Stimulated activated naive CD8-positive, alpha-beta T cell treated with anti-CD3 and anti-CD28 coated beads, Interleukin-15, amount 100 ng/mL, for 72 hours (primary cell): ENCODE results near the gene ANKRD40CL.

Experiments used
- ATAC-seq: fragments of 150-1000 bp; cut with Tn5 transposase; 2 replicates; pipeline ENCODE4 v1.10.0; 2021; ENCODE audit warnings: mild to moderate bottlenecking, moderate library complexity
- DNase-seq, 2 donors: peaks; one replicate each; pipeline ENCODE4 v3.0.0; 2021 to 2022
- H3K27ac Mint-ChIP-seq, 2 donors: one replicate each; pipeline ENCODE4 v1.8.0; 2022; ENCODE audit warnings: mild to moderate bottlenecking in 2 of 2, mixed read lengths in 2 of 2, moderate library complexity in 2 of 2
- H3K27me3 Mint-ChIP-seq: one replicate; pipeline ENCODE4 v1.8.0; 2022; ENCODE audit warnings: mixed read lengths
- H3K4me1 Mint-ChIP-seq: one replicate; pipeline ENCODE4 v1.8.0; 2022; ENCODE audit warnings: mild to moderate bottlenecking, mixed read lengths
- H3K4me3 Mint-ChIP-seq, 2 donors: one replicate each; pipeline ENCODE4 v1.8.0; 2022; ENCODE audit warnings: mild to moderate bottlenecking in 2 of 2, mixed read lengths in 2 of 2, moderate library complexity in 1 of 2
- H3K9me3 Mint-ChIP-seq, 2 donors: one replicate each; pipeline ENCODE4 v1.8.0; 2022; ENCODE audit warnings: mixed read lengths in 2 of 2

Gene ANKRD40CL

GRCh38 chr17:50719924-50720794, 47.2 kb downstream of the ANKRD40CL start:
- Mint-ChIP-seq H3K4me1 (peaks cover 41% of the 10 kb centered on the region), H3K27me3 (no peaks in the 10 kb centered on the region), H3K9me3 (no peaks in the 10 kb centered on the region), H3K27ac (peak overlapping the region; percentile 99 to 100), H3K4me3 (peak overlapping the region; percentile 91 to 94)
- ATAC-seq = no peak
- no peak for DNase-seq

- ATAC-seq = peak; percentile 93
- H3K4me3 Mint-ChIP-seq = peak within 1 kb of the TSS; percentile 91 to 94
- DNase-seq = peak; percentile 95 to 96
- peaks cover 37% of the 10 kb centered on the region for H3K4me1 Mint-ChIP-seq
- H3K27ac Mint-ChIP-seq = peak within 1 kb of the TSS; percentile 99 to 100
- no peaks in the 10 kb centered on the region for H3K27me3 Mint-ChIP-seq
- no peaks in the 10 kb centered on the region for H3K9me3 Mint-ChIP-seq
Observed at GRCh38 chr17:50719144-50719923, 48.0 kb downstream of the ANKRD40CL start, which contains the start of gene LUC7L3. Gene LUC7L3, plus strand, starts transcription at chr17:50719603. Its CDS starts 130 bp downstream, at chr17:50719733.

GRCh38 chr17:50715471-50715870, 51.8 kb downstream of the ANKRD40CL start:
- H3K9me3 Mint-ChIP-seq = no peaks in the 10 kb centered on the region
- DNase-seq = no peak
- no peak overlapping the region for H3K27ac Mint-ChIP-seq
- no peak overlapping the region for H3K4me3 Mint-ChIP-seq
- peaks cover 10% of the 10 kb centered on the region for H3K4me1 Mint-ChIP-seq
- no peak for ATAC-seq
- no peaks in the 10 kb centered on the region for H3K27me3 Mint-ChIP-seq

GRCh38 chr17:50712641-50713040, 54.7 kb downstream of the ANKRD40CL start:
- ATAC-seq = no peak
- Mint-ChIP-seq H3K4me1 (peaks cover 13% of the 10 kb centered on the region), H3K27ac (no peak overlapping the region), H3K4me3 (no peak overlapping the region), H3K27me3 (no peaks in the 10 kb centered on the region), H3K9me3 (no peaks in the 10 kb centered on the region)
- DNase-seq = no peak
